ENCODE measurements around the gene PTK6.

Gene PTK6

DNA sequence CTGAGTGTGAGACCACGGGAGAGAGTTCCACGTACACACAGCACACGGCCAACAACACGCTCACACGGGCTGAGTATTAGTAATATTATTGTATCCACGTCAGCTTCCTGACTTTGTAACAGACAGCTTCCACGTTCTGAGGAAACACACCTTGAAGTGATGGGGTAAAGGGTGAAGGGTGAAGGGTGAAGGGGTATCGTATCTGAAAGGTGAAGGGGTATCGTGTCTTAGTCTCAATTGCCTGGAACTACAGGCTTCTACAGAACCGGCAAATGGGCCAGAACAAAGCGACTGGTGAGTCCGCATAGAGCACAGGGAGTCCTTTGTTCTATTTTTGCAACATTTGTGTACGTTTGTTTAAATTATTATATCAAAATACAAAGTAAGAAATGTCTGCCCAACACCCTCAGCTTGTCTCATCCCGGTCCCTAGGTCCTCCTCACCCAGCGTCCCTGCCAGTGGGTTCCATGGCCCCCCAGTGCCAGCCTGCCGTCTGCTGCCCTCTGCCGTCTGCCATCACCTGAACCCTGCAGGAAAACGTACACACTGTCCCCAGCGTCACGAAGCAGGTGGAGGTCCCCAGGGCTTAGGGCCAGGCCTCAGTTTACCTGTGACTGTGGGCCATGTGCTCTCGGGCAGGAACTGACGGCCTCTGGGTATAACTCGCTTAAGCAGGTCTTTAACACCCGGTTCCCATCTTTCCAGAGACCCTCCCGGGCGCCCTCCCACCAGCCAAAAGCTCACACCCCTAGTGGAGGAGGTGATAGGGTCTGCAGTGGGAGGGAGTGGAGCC lies 41.2 kb upstream of the PTK6 start:
- Histone ChIP-seq H3K4me3 (no peak overlapping the region), H3K27ac (no peak overlapping the region)
- DNase-seq (ENCODE audit: low spot score), result no peak
- TF ChIP-seq, protein P1, sequence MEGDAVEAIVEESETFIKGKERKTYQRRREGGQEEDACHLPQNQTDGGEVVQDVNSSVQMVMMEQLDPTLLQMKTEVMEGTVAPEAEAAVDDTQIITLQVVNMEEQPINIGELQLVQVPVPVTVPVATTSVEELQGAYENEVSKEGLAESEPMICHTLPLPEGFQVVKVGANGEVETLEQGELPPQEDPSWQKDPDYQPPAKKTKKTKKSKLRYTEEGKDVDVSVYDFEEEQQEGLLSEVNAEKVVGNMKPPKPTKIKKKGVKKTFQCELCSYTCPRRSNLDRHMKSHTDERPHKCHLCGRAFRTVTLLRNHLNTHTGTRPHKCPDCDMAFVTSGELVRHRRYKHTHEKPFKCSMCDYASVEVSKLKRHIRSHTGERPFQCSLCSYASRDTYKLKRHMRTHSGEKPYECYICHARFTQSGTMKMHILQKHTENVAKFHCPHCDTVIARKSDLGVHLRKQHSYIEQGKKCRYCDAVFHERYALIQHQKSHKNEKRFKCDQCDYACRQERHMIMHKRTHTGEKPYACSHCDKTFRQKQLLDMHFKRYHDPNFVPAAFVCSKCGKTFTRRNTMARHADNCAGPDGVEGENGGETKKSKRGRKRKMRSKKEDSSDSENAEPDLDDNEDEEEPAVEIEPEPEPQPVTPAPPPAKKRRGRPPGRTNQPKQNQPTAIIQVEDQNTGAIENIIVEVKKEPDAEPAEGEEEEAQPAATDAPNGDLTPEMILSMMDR (IDR thresholded peaks at IDR 0.05), result no peak

DNA sequence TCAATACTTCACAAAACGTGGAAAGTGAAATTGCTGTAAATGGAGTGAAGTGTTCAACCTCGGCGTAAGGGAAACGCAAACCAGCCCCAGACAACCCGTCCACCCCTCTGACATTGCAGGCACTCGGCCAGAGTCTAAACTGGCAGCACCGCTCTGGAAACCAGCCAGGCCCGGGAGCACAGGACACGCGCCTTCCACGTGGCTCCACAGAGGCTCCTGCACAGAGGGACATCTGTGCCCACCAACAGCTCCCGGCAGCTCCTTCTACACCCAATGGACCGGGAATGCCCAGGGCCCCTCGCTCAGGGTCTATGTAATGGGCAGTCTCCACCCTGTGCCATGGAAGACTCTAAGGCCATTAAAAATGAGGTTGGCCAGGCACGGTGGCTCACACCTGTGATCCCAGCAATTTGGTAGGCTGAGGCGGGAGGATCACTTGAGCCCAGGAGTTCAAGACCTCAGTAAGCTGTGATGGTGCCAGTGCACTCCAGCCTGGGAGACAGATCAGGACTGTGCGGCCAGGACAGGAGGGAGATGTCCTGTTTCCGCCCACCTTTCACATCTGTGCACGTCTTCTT lies 40.2 kb upstream of the PTK6 start:
- Histone ChIP-seq H3K4me3 (no peak overlapping the region), H3K27ac (no peak overlapping the region)
- DNase-seq (ENCODE audit: low spot score), result no peak
- TF ChIP-seq, protein P1 (IDR thresholded peaks at IDR 0.05), result no peak

DNA sequence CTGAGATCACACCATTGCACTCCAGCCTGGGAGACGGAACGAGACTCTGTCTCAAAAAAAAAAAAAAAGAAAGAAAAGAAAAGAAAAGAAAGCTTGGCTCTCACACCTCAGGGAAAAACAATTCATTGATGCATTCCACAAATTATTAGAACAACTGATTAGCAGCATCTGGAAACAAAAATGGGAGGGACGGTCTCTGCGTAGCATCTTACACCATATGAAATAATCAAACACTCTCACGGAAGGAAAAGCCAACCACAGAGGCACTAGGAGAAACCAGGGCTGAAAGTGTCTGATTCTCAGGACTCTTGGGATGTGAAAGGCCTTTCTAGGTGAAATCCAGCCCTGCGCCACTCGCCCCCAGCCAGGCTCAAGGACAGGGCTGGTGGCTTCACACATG lies 39.1 kb upstream of the PTK6 start:
- no peak for DNase-seq (ENCODE audit: low spot score)
- no peak overlapping the region for H3K4me3 ChIP-seq
- TF ChIP-seq, protein P1 (IDR thresholded peaks at IDR 0.05), result no peak
- H3K27ac ChIP-seq, result no peak overlapping the region

DNA sequence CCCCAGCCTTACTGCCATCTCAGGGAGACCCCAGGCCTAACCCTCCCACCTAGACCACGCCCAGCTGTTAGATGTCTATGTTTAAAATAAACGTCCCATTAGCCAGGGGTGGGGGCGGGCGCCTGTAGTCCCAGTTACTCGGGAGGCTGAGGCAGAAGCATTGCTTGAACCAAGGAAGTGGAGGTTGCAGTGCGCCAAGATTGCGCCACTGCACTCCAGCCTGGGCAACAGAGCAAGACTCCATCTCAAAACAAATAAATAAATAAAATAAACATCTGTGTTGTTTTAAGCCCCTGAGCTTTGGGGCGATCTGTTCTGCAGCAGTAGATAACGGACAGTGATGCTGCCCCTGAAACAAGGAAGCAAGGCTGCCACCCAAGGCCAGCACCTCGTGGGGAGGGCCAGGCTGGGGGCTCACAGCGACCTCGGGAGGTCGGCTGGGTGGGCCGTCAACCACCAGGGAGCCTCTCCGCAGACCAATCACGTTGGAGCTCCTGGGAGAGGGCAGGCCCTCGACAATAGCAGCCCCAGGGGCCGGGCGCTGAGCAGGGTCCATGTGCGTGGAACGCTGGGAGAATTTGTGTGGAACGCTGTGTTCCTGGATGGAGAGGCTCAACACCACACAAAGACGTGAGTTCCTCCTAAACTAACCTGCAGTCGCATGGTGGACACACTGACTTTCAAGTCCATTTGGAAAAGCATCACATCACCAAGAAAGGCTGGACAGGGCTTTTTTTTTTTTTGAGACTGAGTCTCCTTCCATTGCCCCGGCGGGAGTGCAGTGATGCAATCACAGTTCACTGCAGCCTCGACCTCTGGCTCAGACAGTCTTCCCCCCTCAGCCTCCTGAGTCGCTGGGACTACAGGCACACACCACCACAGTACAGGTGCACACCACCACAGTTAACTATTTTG lies 37.9 kb upstream of the PTK6 start:
- TF ChIP-seq, protein P1 (IDR thresholded peaks at IDR 0.05), result no peak
- DNase-seq (ENCODE audit: low spot score), result no peak
- Histone ChIP-seq H3K27ac (peak overlapping the region in 1 of 2 donors; percentile 86), H3K4me3 (no peak overlapping the region)

DNA sequence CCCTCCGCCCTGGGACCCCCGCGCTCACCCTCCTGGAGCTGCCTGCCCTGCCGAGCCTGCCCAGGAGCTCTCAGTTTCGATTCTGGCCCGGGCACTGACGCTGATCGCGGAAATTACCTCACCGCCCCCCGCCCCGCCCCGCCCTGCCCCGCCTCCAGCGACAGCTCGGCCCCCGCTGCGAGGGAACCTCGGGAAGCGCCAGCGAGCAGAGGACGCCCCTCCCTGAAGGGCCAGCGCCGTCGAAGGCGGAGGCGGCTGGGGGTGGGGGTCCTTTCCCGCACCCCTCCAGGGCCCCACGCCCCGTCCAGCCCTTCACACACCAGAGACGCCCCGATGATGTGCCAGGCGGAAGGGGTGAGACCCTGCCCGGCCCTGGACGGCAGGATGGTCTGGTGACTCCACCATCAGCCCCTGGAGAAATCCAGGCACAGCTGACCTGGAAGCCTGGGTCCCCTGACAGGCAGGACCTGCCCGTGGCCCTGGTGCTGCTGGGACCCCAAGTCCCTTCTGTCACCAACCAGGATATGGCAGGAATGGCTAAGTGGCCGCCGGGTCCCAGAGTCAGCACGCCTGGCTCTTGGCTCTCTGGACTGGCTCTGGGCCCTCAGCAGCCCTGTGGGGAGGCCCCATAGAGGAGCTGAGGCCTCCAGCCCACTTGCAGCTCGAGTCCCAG lies 37.1 kb upstream of the PTK6 start, which contains the start of gene HELZ2:
Gene HELZ2 (minus strand): TSS at position 84 of the 673 bp plus-strand sequence. CDS start 1,854 bp downstream, outside the sequence.
- TF ChIP-seq, protein P1 (IDR thresholded peaks at IDR 0.05), result no peak
- peak; percentile 88 for DNase-seq (ENCODE audit: low spot score)
- Histone ChIP-seq H3K4me3 (peak within 1 kb of the TSS; percentile 91), H3K27ac (peak within 1 kb of the TSS; percentile 60 to 86)

DNA sequence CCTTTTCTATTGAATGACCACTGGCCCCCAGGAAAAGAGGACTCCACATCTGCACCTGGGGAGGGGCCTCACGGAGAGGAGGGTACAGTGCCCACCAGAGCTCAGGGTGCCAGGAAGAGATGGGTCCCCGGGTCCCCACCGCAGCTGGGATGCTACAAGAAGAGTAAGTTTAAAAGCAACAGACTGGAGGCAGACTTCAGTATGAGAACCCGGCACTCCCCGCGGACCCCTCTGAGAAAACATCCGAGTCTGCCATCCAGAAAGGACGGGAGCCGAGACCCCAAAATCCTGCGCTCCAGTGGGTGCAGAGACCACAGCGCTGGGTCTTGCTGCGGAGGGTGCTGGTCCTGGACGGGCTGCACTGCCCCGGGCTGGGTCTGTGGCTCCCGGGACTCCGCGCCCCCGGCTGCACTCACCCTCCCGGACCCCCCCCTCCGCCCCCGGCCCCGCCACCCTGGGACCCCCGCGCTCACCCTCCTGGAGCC lies 36.5 kb upstream of the PTK6 start:
- TF ChIP-seq, protein P1 (IDR thresholded peaks at IDR 0.05), result no peak
- no peak for DNase-seq (ENCODE audit: low spot score)
- Histone ChIP-seq H3K27ac (peak overlapping the region; percentile 60 to 86), H3K4me3 (peak overlapping the region; percentile 91)
